Epithelial cell of umbilical artery (primary cell): ENCODE results near the gene MED31. TPM values are rescaled to one million over a fixed set of nuclear protein-coding genes. Genes with fewer than 3 reads are reported as not detected.

Experiments used
- total RNA-seq: library from RNA; depleted of rRNA; stranded (reverse); fragments of >200 nt; gene quantifications from 2 replicates; pipeline ENCODE4 v1.2.3, GENCODE V29; 2014

Gene MED31
- 16.4 and 17.5 TPM in 2 replicates for total RNA-seq

DNA sequence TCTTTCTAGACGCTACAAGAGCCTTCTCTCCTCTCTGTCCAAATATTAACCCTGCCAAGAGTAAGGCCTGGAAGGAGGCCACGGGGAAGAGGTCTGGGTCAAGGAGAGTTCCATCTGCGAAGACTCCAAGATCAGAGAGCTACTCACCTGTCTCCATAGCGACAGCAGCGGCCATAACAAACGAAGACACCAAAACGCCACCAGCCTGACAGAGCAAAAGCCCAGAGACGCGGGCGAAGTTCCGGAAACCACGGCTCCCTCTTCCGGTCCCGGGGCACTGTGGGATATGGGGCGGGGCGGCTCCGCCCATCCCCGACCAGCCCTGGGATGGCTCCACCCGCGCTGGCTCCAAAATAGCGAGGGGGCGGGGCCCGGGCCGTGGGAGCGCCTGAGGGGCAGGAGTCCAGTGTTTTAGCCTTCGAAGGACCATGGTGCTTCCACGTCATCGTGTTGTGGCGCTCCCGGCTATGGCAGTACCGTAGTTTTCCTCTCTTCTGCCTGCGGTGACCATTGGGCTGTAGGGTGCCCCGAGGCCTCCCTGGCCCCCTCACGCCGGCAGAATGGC is at the start of gene MED31, which contains the start of gene C17orf100:
TSS of gene MED31 (minus strand) at position 252 of the 565 bp plus-strand sequence. CDS start at position 175, 77 bp downstream.
TSS of gene C17orf100 (plus strand) at position 409 of the 565 bp plus-strand sequence. CDS start at position 561, 152 bp downstream.

DNA sequence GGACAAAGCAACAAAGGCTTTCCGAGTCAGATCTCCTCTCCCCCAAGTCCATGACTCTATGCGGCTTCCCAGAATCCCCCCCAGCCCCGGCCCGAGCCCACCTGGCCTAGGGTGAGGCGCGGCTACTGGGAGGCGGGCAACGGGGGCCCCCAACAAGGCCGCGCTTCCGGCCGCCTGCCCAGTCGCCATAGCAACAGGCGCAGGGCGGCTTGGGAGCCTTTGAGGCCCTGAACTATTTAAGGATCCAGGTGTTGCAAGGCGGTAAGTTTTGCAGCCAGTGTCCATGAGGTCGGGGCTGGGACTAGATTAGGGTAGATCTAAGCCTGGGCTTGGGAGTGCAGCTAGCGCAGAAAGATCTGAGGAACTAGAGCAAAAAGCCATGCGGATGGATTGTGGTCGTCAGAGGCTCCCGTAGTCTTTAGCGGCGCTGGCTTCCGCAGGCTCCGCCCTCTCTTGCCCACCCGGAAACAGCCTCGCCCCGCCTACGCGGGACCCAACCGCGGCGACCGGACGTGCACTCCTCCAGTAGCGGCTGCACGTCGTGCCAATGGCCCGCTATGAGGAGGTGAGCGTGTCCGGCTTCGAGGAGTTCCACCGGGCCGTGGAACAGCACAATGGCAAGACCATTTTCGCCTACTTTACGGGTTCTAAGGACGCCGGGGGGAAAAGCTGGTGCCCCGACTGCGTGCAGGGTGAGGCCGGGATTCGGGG is 10.7 kb downstream of the MED31 start, which contains the start of the genes KIAA0753 and TXNDC17:
TSS of gene KIAA0753 (minus strand) at position 176 of the 711 bp plus-strand sequence. CDS start 5,608 bp downstream, outside the sequence.
TSS of gene TXNDC17 (plus strand) at position 525 of the 711 bp plus-strand sequence. CDS start at position 548, 23 bp downstream.

Other genes with a start within 250 kb of the MED31 start
- gene AIPL1, start 216.5 kb downstream of the MED31 start, total RNA-seq, result not detected in 2 replicates
- 26.0 and 31.2 TPM in 2 replicates for gene PIMREG, start 207.2 kb downstream of the MED31 start, total RNA-seq
- 0.15 and 0.32 TPM in 2 replicates for gene PITPNM3, start 95.0 kb downstream of the MED31 start, total RNA-seq
- gene KIAA0753, start 10.9 kb downstream of the MED31 start, total RNA-seq, result 5.5 and 8.5 TPM in 2 replicates
- 138 and 237 TPM in 2 replicates for gene TXNDC17, start 10.5 kb downstream of the MED31 start, total RNA-seq
- under 0.01 and 0.15 TPM in 2 replicates for gene C17orf100, start 157 bp upstream of the MED31 start, total RNA-seq
- gene SLC13A5, start 61.8 kb upstream of the MED31 start, total RNA-seq, result not detected in 2 replicates
- gene XAF1, start 104.4 kb upstream of the MED31 start, total RNA-seq, result 12.3 and 129 TPM in 2 replicates
- 0.61 and 3.2 TPM in 2 replicates for gene FBXO39, start 124.6 kb upstream of the MED31 start, total RNA-seq
- not detected in 2 replicates for gene TEKT1, start 180.1 kb upstream of the MED31 start, total RNA-seq